IPS DF 4.7 (cell line): ENCODE results near the gene SCN9A.

ENCODE experiments used
- DNase-seq: peaks from one replicate; pipeline ENCODE4 v3.0.0-alpha.2; 2013; ENCODE audit warnings: low spot score; ENCODE audit errors: extremely low read depth

SCN9A gene

GRCh38 chr2:166180951-166181812, 194.6 kb downstream of the SCN9A start:
- DNase-seq: no peak

GRCh38 chr2:166179201-166179600, 196.5 kb downstream of the SCN9A start:
- DNase-seq: no peak

GRCh38 chr2:166173263-166173662, 202.5 kb downstream of the SCN9A start:
- DNase-seq: no peak

- DNase-seq: no peak
Measured at GRCh38 chr2:166171216-166171615, 204.5 kb downstream of the SCN9A start.

GRCh38 chr2:166170356-166170755, 205.4 kb downstream of the SCN9A start:
- no peak for DNase-seq

- no peak for DNase-seq
Measured at GRCh38 chr2:166167449-166167848, 208.3 kb downstream of the SCN9A start.

- DNase-seq: no peak
Measured at GRCh38 chr2:166163775-166164174, 212.0 kb downstream of the SCN9A start.

- no peak for DNase-seq
Measured at GRCh38 chr2:166158546-166158945, 217.2 kb downstream of the SCN9A start.

GRCh38 chr2:166157578-166157977, 218.2 kb downstream of the SCN9A start:
- no peak for DNase-seq

GRCh38 chr2:166156985-166157490, 218.7 kb downstream of the SCN9A start:
- no peak for DNase-seq

- DNase-seq: no peak
Measured at GRCh38 chr2:166155589-166155988, 220.2 kb downstream of the SCN9A start.

- no peak for DNase-seq
Measured at GRCh38 chr2:166154685-166155338, 220.9 kb downstream of the SCN9A start.

- no peak for DNase-seq
Measured at GRCh38 chr2:166152064-166152463, 223.7 kb downstream of the SCN9A start.

GRCh38 chr2:166148500-166149400, 227.0 kb downstream of the SCN9A start:
- DNase-seq: no peak

- no peak for DNase-seq
Measured at GRCh38 chr2:166147883-166148282, 227.9 kb downstream of the SCN9A start.
